ENCODE measurements around the gene MYO6. TPM values are rescaled to one million over a fixed set of nuclear protein-coding genes. Genes with fewer than 3 reads are reported as not detected.

MYO6 gene
- total RNA-seq, 2 experiments from 2014 or later: 6.3 to 7.6 TPM

DNA sequence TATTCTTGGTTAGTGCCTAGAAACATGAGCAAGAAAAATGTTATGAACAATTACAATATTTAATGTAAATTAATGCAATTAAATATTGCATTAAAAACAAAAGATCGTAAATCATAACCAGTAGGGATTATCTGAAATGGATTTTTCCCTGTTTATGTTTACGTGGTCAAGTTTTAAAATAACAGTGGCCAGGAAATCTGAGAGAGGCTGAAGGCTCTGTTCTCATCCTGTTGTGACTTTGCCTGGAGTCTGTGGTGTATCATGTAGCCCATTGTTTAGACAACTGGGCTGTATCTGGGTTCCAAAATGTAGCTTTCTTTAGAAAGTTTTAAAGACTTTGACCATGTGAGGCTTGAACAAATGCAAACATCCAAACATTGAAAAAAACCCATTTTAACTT, 2.4 kb downstream of the MYO6 start:
- Mint-ChIP-seq H3K36me3 (peaks cover 6% of the 10 kb centered on the region), H3K27ac (no peak overlapping the region), H3K9me3 (ENCODE audit: low read depth) (no peaks in the 10 kb centered on the region), H3K27me3 (peaks cover 31% of the 10 kb centered on the region), H3K4me3 (no peak overlapping the region), H3K4me1 (peaks cover 23% of the 10 kb centered on the region)
- ATAC-seq (no peak), DNase-seq (no peak)
- CTCF ChIA-PET: no interaction called here

DNA sequence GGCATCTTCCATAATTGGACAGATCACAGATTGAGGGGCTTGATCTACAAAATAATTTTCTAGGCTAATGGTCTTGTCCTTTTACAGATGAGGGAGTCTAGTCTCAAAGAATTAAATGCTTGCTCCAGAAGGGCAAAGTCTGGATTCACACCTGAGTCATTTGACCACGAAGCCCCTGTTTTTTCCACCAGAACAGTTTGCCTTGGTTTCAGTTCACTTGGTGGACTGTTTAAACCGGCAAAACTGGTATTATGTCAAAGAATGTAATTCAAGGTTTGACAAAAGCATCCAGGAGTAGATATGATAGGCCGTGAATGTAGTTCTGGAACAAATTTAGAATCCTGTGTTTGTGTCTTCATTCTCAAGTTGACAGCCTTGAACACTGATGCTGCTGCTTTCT, 3.3 kb downstream of the MYO6 start:
- DNase-seq (no peak), ATAC-seq (no peak)
- no peak overlapping the region for H3K27ac Mint-ChIP-seq
- no peaks in the 10 kb centered on the region for H3K9me3 Mint-ChIP-seq (ENCODE audit: low read depth)
- peaks cover 28% of the 10 kb centered on the region for H3K27me3 Mint-ChIP-seq
- peaks cover 23% of the 10 kb centered on the region for H3K4me1 Mint-ChIP-seq
- CTCF ChIA-PET: no interaction called here
- no peak overlapping the region for H3K4me3 Mint-ChIP-seq
- peaks cover 5% of the 10 kb centered on the region for H3K36me3 Mint-ChIP-seq

DNA sequence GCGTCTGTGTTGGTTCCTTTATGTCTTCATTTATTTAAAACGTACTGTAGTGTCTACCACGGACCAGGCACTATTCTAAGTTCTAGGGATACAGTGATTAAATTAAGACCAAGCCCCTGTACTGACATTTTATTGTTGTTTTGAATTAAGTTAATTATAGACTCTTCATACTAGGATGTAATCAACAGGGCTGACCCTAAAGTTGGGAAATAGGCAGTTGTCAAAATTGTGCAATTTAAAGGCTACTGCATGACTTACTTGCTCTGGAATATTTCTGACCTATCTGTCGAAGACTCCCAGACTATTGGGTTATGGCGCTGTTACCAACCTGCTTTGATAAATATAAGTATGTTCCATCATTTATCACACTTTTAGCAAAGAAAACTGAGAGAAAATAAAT, 6.7 kb downstream of the MYO6 start:
- no peak for ATAC-seq
- CTCF ChIA-PET: no interaction called here
- peaks cover 7% of the 10 kb centered on the region for H3K27me3 Mint-ChIP-seq
- no peak for DNase-seq
- H3K27ac Mint-ChIP-seq: no peak overlapping the region
- no peak overlapping the region for H3K4me3 Mint-ChIP-seq
- H3K9me3 Mint-ChIP-seq (ENCODE audit: low read depth): no peaks in the 10 kb centered on the region
- H3K36me3 Mint-ChIP-seq: peaks cover 2% of the 10 kb centered on the region
- H3K4me1 Mint-ChIP-seq: peaks cover 16% of the 10 kb centered on the region

DNA sequence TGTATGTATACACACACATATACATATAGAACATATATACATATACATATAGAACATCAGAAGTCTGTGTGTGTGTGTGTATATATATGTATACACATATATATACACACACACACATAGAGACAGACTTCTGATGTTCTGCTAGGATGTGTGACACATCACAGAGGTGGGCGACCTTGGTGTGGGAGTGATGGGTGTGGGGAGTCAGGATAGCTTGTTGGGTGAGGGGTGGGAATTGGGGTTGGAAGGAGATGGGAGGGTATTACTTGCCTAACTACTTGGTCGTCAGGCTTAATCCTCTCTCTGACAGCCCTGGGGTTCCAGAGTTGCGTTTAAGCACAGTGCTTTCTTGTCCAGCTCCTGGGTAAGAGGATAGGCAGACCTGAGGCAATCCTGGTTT, 8.3 kb downstream of the MYO6 start:
- Mint-ChIP-seq H3K4me1 (peaks cover 10% of the 10 kb centered on the region), H3K27me3 (peaks cover 4% of the 10 kb centered on the region), H3K36me3 (peaks cover 2% of the 10 kb centered on the region), H3K4me3 (no peak overlapping the region), H3K9me3 (ENCODE audit: low read depth) (no peaks in the 10 kb centered on the region), H3K27ac (no peak overlapping the region)
- CTCF ChIA-PET: interaction anchor here (0.6 kb wide), 1 partner anchor 50 kb away, joined by 3 read pairs; no protein-coding TSS in a partner anchor
- ATAC-seq (no peak), DNase-seq (no peak)

DNA sequence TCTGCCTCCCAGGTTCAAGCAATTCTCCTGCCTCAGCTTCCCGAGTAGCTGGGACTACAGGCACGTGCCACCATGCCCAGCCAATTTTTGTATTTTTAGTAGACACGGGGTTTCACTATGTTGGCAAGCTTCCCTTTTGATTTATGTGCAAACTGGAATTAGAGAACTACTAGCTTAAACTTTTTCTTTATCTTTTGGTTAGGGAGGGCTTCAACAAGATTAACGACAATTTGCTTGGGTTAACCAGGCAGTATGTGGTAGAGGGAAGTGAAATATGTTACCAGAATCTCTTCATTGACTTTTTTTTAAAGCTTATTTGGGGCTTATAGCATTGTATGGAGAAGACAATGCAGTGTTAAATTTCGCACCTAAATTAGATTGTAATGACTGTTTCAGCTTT, 9.0 kb downstream of the MYO6 start:
- H3K27ac Mint-ChIP-seq: no peak overlapping the region
- H3K36me3 Mint-ChIP-seq: peaks cover 2% of the 10 kb centered on the region
- H3K9me3 Mint-ChIP-seq (ENCODE audit: low read depth): no peaks in the 10 kb centered on the region
- DNase-seq (no peak), ATAC-seq (no peak)
- CTCF ChIA-PET: interaction anchor here (0.6 kb wide), 1 partner anchor 51 kb away, joined by 3 read pairs; no protein-coding TSS in a partner anchor
- H3K4me1 Mint-ChIP-seq: peaks cover 6% of the 10 kb centered on the region
- no peak overlapping the region for H3K4me3 Mint-ChIP-seq
- H3K27me3 Mint-ChIP-seq: peaks cover 4% of the 10 kb centered on the region

DNA sequence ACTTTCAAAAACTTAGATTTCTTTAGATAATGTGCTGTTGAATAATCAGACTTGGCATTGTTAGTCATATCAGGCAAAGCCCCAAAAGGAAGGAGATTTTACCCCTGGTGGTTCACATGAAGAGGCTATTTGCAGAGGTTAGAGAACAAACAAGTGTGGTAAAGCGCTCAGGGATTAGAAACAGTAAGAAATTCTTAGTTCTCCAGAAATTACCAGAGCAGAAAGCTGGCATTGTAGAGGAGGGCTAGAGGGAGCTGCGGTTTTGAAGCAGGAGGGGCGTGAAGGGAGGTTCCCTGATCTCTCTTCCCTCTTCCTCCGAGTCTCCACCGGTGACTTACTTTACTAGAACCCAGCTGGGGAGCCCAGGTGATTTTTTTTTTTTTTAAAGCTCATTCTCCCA, 10.2 kb downstream of the MYO6 start:
- CTCF ChIA-PET: no interaction called here
- Mint-ChIP-seq H3K9me3 (ENCODE audit: low read depth) (no peaks in the 10 kb centered on the region), H3K4me1 (peaks cover 4% of the 10 kb centered on the region), H3K27ac (no peak overlapping the region), H3K36me3 (peaks cover 2% of the 10 kb centered on the region), H3K4me3 (no peak overlapping the region), H3K27me3 (peaks cover 4% of the 10 kb centered on the region)
- DNase-seq: no peak
- ATAC-seq: no peak

DNA sequence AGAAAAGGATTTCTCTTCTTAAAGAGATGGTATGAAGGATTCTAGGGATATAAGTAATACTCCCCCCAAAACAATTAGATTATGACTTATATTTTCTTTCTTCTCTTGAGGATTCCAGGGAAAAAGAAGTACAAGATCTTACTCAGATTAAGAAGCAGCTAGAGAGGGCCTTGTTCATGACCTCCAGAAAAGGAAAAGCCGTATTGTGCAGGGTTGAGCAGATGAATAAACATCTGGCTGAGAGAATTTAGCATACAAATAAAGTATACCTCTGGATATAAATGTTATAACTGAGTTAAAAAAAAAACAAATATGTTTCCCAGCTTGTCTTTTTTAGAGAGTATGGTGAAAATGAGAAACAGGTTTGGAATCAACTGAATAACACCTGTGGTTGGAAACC, 11.3 kb downstream of the MYO6 start:
- peaks cover 4% of the 10 kb centered on the region for H3K4me1 Mint-ChIP-seq
- H3K9me3 Mint-ChIP-seq (ENCODE audit: low read depth): no peaks in the 10 kb centered on the region

DNA sequence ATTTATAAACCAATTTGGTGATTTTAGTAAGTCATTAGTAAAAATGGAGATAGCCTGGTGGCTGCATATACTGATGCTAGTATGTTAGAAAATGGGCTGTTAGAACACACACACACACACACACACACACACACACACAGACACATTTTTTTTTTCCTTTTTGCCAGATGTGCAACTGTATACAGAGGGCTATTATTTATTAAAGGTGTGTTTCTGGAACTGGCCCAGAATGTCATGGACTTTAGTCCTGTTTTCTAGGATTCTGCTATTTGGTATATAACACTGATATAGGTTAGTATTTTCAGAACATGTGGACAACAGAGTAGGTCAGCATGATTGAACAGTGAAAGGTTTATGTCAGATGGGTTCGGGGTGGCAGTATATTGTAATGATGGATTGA, 12.4 kb downstream of the MYO6 start:
- Mint-ChIP-seq H3K36me3 (no peaks in the 10 kb centered on the region), H3K27me3 (peaks cover 4% of the 10 kb centered on the region), H3K4me3 (no peak overlapping the region), H3K9me3 (ENCODE audit: low read depth) (no peaks in the 10 kb centered on the region), H3K4me1 (peaks cover 4% of the 10 kb centered on the region), H3K27ac (no peak overlapping the region)
- no peak for DNase-seq
- CTCF ChIA-PET: no interaction called here
- no peak for ATAC-seq

More for the DNA sequence above, 11.3 kb downstream of the MYO6 start:
- peaks cover 4% of the 10 kb centered on the region for H3K27me3 Mint-ChIP-seq
- CTCF ChIA-PET: no interaction called here
- no peak overlapping the region for H3K27ac Mint-ChIP-seq
- H3K36me3 Mint-ChIP-seq: no peaks in the 10 kb centered on the region
- no peak overlapping the region for H3K4me3 Mint-ChIP-seq
- DNase-seq (no peak), ATAC-seq (no peak)

DNA sequence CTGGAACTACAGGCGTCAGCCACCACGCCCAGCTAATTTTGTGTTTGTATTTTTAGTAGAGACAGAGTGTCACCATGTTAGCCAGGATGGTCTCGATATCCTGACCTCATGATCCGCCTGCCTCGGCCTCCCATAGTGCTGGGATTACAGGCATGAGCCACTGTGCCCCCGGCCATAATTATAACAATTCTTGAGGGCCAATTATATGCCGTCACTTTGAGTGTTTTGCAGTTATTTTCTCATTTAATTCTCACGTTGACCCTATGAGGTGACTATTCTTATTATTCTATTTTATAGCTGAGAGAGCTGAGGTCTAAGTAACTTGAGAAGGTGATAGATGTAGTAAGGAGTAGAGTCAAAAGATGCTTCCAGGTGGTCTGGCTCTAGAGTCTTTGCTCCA, 13.0 kb downstream of the MYO6 start:
- no peak overlapping the region for H3K4me3 Mint-ChIP-seq
- ATAC-seq (no peak), DNase-seq (no peak)
- H3K27me3 Mint-ChIP-seq: peaks cover 4% of the 10 kb centered on the region
- H3K4me1 Mint-ChIP-seq: peaks cover 4% of the 10 kb centered on the region
- H3K27ac Mint-ChIP-seq: no peak overlapping the region
- no peaks in the 10 kb centered on the region for H3K36me3 Mint-ChIP-seq
- no peaks in the 10 kb centered on the region for H3K9me3 Mint-ChIP-seq (ENCODE audit: low read depth)
- CTCF ChIA-PET: no interaction called here

DNA sequence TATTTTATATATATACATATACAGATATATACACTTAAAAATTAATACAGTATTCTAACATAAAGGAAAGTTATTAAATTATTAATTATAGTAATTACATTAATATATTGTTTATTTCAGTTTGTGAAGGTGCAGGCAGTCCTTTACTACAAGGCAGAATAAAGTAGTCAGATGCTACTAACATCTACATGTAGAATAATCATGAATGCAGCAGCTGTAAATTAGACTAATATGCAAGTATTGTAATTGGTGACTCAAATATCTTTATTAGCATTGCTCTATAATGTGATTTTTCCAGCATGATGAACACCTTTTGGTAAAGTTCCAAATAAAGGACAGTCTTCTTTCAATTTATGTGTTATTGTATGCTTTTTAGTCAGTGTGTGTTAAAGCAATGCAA, 17.3 kb downstream of the MYO6 start:
- CTCF ChIA-PET: interaction anchor here (0.7 kb wide), 1 partner anchor 12 kb away, joined by 3 read pairs; no protein-coding TSS in a partner anchor
- H3K9me3 Mint-ChIP-seq (ENCODE audit: low read depth): no peaks in the 10 kb centered on the region
- H3K27me3 Mint-ChIP-seq: peaks cover 2% of the 10 kb centered on the region
- ATAC-seq: no peak
- no peaks in the 10 kb centered on the region for H3K36me3 Mint-ChIP-seq
- H3K27ac Mint-ChIP-seq: no peak overlapping the region
- DNase-seq: no peak
- H3K4me3 Mint-ChIP-seq: no peak overlapping the region
- H3K4me1 Mint-ChIP-seq: peaks cover 2% of the 10 kb centered on the region

DNA sequence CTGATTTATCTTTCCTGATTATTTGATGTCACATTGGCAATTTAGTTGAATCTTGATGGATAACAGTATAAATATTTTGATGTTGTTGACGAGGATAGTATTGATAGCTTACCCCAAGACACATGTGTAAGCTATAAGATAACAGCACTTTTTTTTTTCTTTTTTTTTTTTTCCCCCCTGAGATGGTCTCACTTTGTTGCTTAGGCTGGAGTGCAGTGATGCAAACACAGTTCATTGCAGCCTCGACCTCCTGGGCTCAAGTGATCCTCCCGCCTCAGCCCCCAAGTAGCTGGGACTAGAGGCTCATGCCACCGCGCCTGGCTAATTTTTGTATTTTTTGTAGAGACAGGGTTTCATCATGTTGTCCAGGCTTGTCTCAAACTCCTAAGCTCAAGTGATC, 21.8 kb downstream of the MYO6 start:
- DNase-seq: no peak
- CTCF ChIA-PET: no interaction called here
- no peak overlapping the region for H3K4me3 Mint-ChIP-seq
- H3K9me3 Mint-ChIP-seq (ENCODE audit: low read depth): no peaks in the 10 kb centered on the region
- no peaks in the 10 kb centered on the region for H3K27me3 Mint-ChIP-seq
- ATAC-seq: no peak
- no peaks in the 10 kb centered on the region for H3K36me3 Mint-ChIP-seq
- H3K4me1 Mint-ChIP-seq: peaks cover 2% of the 10 kb centered on the region
- no peak overlapping the region for H3K27ac Mint-ChIP-seq

DNA sequence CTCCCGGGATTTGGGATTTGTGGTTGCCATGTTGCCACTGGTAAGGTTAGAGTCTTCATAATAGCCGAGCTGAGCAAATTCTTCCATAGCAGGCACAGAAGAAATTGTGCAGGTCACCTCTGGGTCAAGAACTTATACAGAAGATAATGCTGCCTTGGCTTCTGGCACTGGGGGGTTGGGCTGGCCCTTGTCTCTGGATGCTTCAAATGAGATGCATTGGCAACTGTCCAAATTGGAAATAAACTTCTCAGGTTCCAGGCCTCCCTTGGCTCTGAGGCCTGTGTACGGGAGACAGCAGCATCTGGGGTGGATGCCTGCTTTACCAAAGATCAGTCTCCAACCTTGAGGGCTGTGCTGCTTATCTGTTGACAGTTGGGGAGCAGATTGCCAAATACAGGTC, 26.2 kb downstream of the MYO6 start:
- no peak for DNase-seq
- ATAC-seq: no peak
- CTCF ChIA-PET: no interaction called here
- Mint-ChIP-seq H3K4me1 (no peaks in the 10 kb centered on the region), H3K4me3 (no peak overlapping the region), H3K9me3 (ENCODE audit: low read depth) (no peaks in the 10 kb centered on the region), H3K36me3 (no peaks in the 10 kb centered on the region), H3K27me3 (no peaks in the 10 kb centered on the region), H3K27ac (no peak overlapping the region)

DNA sequence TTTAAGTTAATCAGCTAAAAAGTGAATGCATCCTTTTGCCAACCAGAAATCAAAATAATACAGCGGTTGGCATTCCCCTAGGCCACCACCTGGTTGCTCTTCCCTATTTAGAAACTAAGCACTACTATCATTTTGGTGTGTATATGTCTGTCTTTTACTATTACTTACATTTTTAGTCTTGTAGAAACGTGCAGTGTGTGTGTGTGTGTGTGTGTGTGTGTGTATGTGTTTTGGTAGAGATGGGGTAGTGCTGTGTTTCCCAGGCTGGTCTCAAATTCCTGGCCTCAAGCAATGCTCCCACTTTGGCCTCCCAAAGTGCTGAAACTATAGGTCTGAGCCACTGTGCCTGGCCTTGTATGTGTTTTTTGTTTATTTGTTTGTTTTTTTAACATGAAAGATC, 27.4 kb downstream of the MYO6 start:
- CTCF ChIA-PET: interaction anchor here (0.5 kb wide), 1 partner anchor 12 kb away, joined by 3 read pairs; no protein-coding TSS in a partner anchor
- no peaks in the 10 kb centered on the region for H3K9me3 Mint-ChIP-seq (ENCODE audit: low read depth)
- no peaks in the 10 kb centered on the region for H3K27me3 Mint-ChIP-seq
- no peak overlapping the region for H3K4me3 Mint-ChIP-seq
- H3K36me3 Mint-ChIP-seq: no peaks in the 10 kb centered on the region
- H3K27ac Mint-ChIP-seq: no peak overlapping the region
- peaks cover 4% of the 10 kb centered on the region for H3K4me1 Mint-ChIP-seq
- ATAC-seq (no peak), DNase-seq (no peak)

DNA sequence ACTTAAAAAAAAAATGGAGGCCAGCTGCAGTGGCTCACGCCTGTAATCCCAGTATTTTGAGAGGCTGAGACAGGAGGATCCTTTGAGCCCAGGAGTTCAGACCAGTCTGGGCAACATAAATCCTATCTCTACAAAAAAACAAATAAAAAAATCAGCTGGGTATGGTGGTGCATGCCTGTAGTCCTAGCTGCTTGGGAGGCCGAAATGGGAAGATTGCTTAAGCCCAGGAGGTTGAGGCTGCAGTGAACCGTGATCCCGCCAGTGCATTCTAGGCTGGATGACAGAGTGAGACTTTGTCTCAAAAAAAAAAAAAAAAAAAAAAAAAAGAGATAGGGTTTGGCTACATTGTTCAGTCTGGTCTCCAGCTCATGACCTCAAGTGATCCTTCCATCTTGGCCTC, 29.7 kb downstream of the MYO6 start:
- CTCF ChIA-PET: interaction anchor here (1.2 kb wide), 1 partner anchor 13 kb away, joined by 3 read pairs; no protein-coding TSS in a partner anchor
- peaks cover 12% of the 10 kb centered on the region for H3K4me1 Mint-ChIP-seq
- H3K27me3 Mint-ChIP-seq: no peaks in the 10 kb centered on the region
- H3K27ac Mint-ChIP-seq: no peak overlapping the region
- H3K9me3 Mint-ChIP-seq (ENCODE audit: low read depth): no peaks in the 10 kb centered on the region
- no peak for DNase-seq
- no peak for ATAC-seq
- H3K36me3 Mint-ChIP-seq: no peaks in the 10 kb centered on the region
- no peak overlapping the region for H3K4me3 Mint-ChIP-seq

DNA sequence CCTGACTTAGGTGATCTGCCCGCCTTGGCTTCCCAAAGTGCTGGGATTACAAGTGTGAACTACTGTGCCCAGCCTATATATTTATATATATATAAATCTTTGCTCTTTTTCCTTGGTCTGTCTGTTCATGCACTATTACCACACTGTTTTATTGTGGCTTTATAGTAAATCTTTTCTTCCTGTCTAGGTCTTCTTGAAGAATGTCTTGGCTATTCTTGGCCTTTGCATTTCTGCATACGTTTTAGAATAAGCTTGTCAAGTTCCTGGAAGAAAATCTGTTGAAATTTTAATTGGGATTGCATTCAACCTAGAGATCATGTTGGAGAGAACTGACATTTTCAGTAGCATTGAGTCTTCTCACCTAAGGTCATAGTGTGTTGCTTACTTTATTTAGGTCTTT, 37.1 kb downstream of the MYO6 start:
- Mint-ChIP-seq H3K36me3 (peaks cover 2% of the 10 kb centered on the region), H3K27me3 (no peaks in the 10 kb centered on the region), H3K4me1 (peaks cover 11% of the 10 kb centered on the region), H3K4me3 (no peak overlapping the region), H3K27ac (no peak overlapping the region), H3K9me3 (ENCODE audit: low read depth) (no peaks in the 10 kb centered on the region)
- DNase-seq (no peak), ATAC-seq (no peak)
- CTCF ChIA-PET: no interaction called here

Measured in activated CD8-positive, alpha-beta memory T cell treated with anti-CD3 and anti-CD28 coated beads, Interleukin-2, amount 10 ng/mL, durations not matched to agents 7 days and 5 days (primary cell).